Stimulated activated CD4-positive, alpha-beta T cell treated with anti-CD3 and anti-CD28 coated beads, Interleukin-1b, Interleukin-23, amount 100 ng/mL, for 4 hours (primary cell): ENCODE measurements around the gene TEX48.

ENCODE experiments used
- DNase-seq, 2 donors: peaks; one replicate each; pipeline ENCODE4 v3.0.0-alpha.2; 2020; ENCODE audit warnings: low read depth in 2 of 2

Gene TEX48

DNA sequence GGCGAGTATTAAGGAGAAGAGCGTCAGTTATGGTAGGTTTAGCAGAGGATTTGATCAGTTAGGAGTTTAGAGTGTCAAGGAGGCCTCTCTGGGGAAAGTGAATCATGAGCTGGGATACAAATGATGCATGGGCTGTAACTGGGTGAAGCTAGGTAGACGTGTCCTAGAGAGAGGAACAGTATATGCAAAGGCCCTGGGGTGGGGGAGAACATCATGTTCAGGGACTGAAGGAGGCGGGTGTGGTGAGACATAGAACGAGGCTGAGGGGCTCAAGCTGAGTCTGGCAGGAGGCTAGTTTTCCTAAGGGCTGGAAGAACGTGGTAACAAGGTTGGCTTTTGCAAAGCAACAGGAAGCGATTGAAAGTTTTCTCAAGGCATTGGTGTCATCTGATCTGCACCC lies 60.4 kb downstream of the TEX48 start:
- DNase-seq: no peak

DNA sequence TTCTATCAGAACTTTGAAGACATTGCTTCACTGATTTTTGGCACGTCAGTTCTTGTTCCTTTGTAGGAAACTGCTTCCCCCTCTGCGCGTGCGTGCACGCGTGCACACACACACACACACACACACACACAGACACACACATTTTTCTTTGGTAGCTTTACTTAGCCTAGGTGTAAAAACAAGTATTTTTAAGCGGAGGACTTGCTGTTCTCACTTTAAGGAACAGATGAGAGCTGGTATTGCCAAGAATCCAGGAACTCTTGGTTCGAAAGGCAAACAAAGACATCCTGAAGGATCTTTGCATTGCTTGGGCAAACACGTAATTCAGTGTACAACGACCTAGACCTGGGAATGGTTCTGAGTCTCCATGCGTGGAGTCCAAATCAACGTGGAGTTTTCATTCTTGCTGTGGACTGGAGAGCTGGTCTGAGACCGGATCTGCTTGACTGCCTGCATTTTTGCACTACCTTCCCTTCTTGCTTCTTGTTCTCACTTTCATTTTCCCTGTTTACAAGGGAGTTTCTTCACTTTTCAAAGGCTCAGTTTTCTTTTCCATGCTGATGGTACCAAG lies 62.7 kb downstream of the TEX48 start:
- DNase-seq: no peak

DNA sequence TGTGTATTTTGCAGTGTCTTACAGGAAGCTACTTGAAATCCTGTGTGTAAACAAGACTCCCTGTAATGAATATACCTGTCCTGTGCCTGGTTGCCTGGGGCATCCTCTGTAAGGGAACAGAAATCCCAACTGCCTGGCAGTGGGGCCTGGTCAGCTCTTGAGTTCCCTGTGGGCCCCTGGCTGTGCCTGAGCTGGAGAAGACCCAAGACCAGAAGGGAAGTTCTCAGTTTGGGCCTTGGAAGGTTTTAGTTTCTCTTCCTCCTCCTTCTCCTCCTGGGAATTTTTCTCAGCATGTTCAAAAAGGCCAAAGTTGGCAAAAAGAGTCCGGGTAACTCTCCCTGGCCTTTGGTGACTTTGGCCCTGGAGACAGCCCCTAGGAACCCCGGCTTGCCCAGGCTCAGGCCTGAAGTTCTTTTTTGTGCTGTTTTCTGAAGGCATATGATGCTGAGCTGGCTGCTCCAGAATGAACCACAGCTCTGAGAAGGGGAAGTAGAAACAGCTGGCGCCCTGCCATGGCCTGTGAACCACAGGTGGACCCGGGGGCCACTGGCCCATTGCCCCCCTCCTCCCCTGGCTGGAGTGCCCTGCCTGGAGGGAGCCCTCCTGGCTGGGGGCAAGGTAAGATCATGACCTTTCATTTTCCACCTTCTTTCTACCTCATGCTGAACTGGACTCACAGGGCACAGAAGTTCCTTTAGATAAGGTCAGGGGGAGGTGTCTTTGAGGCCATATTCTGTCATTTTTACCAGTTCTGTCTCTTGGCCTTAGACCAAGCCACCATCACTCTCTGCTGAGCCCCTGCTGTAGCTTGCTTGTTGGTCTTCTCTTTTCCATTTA lies 65.1 kb downstream of the TEX48 start:
- DNase-seq: no peak
